ENCODE data around the gene TRNT1.
A peak's percentile ranks its signal among the peaks of the same experiment; 100 is the strongest.

TRNT1 gene

GRCh38 chr3:3110749-3111361, 15.9 kb upstream of the TRNT1 start:
- no peak for DNase-seq

DNA sequence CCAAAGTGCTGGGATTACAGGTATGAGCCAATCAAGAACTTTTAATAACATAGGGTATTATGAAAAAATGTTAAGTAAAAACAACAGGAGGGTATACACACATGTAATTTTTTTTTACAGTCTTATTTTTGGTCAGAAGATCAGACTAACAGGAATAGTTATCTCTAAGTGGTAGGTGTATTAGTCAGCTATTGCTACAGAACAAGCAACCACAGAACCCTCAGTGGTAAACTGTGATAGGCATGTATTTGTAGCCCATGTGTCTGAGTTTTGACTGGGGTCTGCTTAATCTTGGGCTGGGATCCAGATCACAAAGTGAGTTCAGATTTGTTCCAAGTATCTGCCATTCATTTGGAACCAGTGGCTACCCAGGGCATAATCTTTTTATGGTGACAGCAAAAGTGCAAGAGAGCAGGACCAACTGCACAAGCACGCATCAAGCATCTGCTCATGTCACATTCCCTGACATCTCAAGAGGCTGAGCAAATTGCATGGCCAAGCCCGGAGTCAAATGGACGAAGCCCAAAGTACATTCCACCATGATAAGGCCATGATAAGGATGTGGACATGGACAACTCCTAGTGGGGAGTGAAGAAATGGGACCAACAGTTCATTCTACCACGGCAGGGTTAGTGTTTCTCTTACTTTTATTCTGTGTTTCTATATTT, 13.6 kb upstream of the TRNT1 start:
- DNase-seq: no peak

GRCh38 chr3:3117651-3118050, 9.1 kb upstream of the TRNT1 start:
- no peak for DNase-seq

DNA sequence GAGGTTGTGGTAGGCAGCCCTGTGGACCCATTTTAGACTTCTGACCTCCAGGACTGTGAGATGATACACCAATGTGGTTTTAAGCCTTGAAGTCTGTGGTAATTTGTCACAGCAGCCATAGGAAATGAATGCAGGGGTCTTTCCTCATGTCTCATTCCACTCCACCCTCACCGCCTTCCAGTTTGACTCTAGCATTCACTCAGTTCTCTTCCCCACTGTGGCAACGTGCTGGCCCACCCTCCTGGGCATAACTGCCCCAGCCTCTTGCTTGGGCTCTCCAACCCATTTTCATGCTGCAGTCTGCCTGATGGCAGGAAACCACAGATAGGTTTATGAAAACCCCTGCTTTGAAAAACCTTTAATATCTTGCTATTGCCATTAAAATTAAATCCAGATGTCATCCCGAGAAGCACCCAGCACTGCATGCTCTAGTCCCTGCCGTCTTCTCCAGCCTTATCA, 7.3 kb upstream of the TRNT1 start:
- no peak for DNase-seq

- no peak for DNase-seq
These were observed 763 bp upstream of the TRNT1 start for GRCh38 chr3:3125977-3126376.

- no peak for DNase-seq
These were observed 781 bp downstream of the TRNT1 start for GRCh38 chr3:3127432-3128010.

GRCh38 chr3:3129579-3129978, 2.8 kb downstream of the TRNT1 start:
- no peak for DNase-seq

GRCh38 chr3:3133500-3133899, 6.8 kb downstream of the TRNT1 start:
- no peak for DNase-seq

DNA sequence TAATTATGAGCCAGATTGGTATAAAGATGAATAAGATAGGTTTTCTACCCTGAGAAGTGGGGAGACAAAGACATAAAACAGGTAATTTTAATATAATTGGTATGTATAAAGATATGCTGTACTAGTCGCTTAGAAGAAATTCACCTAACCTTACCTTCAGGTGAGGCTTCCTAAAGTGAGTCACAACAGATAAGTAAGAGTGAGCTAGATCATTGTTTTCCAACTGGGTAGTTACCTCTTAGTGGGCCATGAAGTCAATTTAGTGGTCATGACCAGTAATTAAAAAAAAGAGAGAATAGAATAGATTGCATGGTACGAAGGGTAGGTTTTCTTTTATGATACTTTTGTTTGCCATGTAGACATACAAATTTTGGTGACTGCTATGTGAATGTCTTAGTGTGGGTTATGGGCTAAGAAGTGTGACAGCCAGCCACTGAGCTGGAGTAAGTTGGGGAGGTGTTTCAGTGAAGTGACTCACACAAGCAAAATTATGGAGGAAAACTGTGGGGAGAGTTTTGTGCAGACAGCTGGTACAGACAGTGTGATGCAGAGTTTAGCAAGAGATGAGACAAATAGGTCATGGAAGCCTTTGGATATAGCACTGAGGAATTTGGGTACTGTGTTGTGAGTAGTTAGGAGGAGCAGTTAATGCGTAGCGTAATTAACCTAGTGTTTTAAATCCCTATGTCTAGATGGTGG, 8.2 kb downstream of the TRNT1 start:
- peak in 13 of 56 donors; percentile 3 to 50 (median 12) for DNase-seq

DNA sequence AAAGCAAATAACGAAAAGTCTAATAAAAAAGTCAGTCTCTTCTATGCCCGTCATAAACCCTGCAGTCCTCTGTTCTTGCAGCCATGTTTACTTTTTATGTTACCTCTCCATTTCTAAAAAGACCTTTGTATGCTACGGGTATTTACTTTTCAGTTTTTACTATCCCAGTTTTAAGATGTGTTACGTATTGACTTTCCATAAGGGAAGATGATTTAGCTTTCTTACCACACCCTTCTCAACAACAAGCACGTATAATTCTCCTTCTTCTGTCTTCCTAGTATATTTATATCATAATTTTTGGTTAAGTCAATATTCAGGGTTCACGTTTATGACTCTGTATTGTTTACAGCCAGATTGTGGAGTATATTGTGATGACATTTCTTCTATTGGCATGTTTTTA, 10.8 kb downstream of the TRNT1 start:
- no peak for DNase-seq

GRCh38 chr3:3141939-3142338, 15.2 kb downstream of the TRNT1 start:
- no peak for DNase-seq

DNA sequence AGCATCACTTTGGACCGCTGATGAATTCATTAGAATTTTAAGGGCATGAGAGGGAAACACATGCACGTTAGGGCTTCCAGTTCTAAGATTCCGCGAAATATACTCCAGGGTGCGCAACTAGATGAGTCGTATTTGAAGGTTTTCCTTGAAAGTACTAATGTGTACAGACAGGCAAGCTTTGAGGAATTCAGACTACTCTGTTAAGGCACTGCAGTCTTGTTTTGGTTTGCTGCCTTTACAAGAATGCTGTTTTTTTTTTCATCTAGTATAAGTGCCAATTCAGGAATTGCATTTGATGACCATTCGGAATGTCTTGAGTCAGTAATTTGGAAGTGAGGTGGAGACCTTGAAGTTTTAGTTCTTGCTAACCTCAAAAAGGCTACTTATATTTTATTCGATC, 19.1 kb downstream of the TRNT1 start:
- no peak for DNase-seq

- no peak for DNase-seq
These were observed 22.8 kb downstream of the TRNT1 start for GRCh38 chr3:3149560-3149959.

GRCh38 chr3:3151513-3151912, 24.8 kb downstream of the TRNT1 start:
- no peak for DNase-seq

DNA sequence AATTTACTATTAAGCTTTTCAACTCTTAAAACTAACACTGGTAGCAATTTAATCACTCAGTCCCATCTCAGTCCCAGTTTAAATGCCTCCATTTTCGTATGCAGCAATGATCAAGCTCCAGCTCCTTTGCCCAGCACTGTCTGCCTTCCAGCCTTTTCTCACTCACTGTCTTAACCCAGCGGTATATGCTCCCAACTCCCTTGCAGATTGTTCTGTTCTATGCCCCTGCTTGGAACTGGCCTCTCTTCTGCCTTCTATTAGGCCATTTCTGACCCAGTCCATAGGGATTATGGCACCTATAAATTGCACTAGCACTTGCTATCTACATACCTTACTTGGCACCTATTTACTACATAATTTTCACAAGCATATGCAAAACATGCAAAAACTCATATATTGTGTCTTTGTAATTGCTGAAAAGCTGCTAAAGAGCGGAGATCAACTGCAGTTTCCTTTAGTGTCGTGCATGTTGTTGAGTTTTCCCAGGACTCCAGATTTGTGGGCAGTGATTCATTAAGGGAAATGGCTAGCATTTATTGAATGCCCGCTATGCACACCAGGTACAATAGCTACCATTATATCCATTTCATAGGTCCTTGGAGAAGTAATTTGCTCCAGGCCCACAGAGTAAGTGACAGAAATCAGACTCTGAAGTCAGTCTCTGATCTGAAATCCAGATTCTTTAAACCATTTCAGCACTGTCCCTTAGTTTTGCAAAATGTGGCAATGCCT, 28.3 kb downstream of the TRNT1 start:
- DNase-seq: no peak

DNA sequence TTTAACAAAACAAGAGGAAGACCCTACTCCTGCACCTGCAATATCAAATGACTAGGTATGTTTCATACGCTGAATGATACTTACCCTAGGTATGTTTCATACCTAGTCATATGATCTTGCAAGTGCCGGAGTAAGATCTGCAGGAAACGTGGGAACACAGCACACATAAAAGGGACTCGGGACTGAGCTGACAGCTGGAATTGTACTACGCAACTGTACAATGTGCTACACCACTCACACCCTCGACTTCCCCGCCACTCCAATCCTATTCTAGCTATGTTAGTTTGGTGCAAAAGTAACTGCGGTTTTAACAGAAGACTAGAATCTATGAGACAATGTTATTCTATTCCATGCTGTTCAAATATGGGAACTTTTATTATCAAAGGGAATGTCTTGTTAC, 30.7 kb downstream of the TRNT1 start:
- no peak for DNase-seq

DNA sequence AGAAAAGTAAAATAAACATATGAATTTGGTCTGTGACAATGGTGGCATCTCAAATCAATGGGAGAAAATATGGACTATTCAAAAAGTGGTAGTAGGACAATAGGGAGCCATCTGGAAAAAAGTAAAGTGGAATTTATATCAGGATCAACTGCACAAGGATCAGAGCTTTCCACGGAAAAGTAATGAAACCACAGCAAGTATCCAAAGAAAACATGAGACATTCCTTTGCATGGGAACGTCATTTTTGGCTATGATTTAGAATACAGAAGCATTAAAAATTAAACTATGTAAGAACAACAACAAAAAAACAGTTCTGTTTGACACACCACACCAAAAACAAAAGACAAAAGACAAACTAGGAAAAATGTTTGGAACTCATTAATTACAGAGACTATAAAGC, 34.1 kb downstream of the TRNT1 start:
- DNase-seq: no peak

DNA sequence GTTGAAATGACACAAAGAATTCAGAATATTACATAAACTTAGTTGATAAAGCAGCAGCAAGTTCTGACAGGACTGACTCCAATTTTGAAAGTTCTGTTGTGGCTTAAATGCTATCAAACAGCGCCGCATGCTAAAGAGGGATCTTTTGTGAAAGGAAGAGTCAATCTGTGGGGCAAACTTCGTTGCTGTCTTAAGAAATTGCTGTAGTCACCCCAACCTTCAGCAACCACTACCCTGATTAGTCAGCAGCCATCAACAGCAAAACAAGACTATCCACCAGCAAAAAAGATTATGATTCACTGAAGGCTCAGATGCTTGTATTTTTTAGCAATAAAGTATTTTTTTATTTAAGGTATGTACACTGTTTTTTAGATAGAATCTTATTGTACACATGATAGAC, 38.5 kb downstream of the TRNT1 start:
- no peak for DNase-seq

- no peak for DNase-seq
These were observed 38.9 kb downstream of the TRNT1 start for GRCh38 chr3:3165650-3166049.

GRCh38 chr3:3170998-3171397, 44.3 kb downstream of the TRNT1 start:
- no peak for DNase-seq

DNA sequence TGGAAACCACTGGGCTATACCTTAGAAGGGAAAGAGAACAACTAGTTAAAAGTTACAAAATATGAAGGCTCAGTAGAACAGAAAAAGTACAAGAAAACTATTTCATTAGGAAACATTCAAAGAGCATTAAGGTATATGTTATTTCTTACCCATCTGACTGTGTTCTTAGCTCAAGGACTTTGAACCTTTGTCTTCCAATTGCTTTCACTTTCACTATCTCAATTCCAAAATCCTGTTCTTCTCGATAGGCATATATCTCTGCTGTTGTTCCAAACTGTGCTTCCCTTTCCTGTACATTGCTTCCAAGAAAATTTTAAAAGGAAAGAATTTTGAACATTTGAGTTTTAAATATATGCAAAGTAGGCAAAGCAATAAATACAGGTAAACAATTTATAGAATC, 45.9 kb downstream of the TRNT1 start:
- DNase-seq: no peak

All from nucleus accumbens (tissue), 56 donors.